H1 (cell line): ENCODE results near the gene ZNF362. TPM values are rescaled to one million over a fixed set of nuclear protein-coding genes. Genes with fewer than 3 reads are reported as not detected.

Experiments used
- EGR1 ChIP-seq: IDR thresholded peaks from 2 replicates; pipeline ENCODE4 v1.6.1; 2011; ENCODE audit warnings: low read depth, low read length, borderline replicate concordance
- PHF8 ChIP-seq: fragments of 200-600 bp; sonication (generic); conservative IDR thresholded peaks from 2 replicates; pipeline ENCODE4 v1.7.1; 2012; ENCODE audit warnings: low read depth, mild to moderate bottlenecking, inconsistent platforms, low read length, moderate library complexity
- SAP30 ChIP-seq: fragments of 300-600 bp; sonication (generic); IDR thresholded peaks from 2 replicates; pipeline ENCODE4 v1.7.1; 2012; ENCODE audit warnings: low read length, moderate library complexity, mild to moderate bottlenecking, inconsistent platforms; ENCODE audit not compliant: insufficient read depth, insufficient replicate concordance
- polyA plus RNA-seq, 7 experiments: library from polyadenylated mRNA; depleted of rRNA in 3 of 7; stranded (reverse) in 5 of 7; unstranded in 2 of 7; fragments of >200 nt in 5 of 7; fragments of 200-250 nt in 2 of 7; gene quantifications; 1 replicate in 5 of 7; 2 replicates in 1 of 7; 4 replicates in 1 of 7; pipeline versions ENCODE4 v1.2.1 to v1.2.3, GENCODE V29; 2011 to 2013; ENCODE audit warnings: missing spikeins in 2 of 7, mixed read lengths in 2 of 7
- total RNA-seq: library from RNA; stranded (reverse); fragmentation: NEBNext Ultra II Directional; extraction: Animal tissue kit (Norgen Biotek cat#: 25700); gene quantifications from 2 replicates; pipeline ENCODE4 v1.2.1, GENCODE V29; 2021

The ZNF362 gene
- total and polyA plus RNA-seq, 2 of the 8 experiments (the other 6 are each of a cell fraction or from before 2014, with no cell fraction given), result 24.2 to 27.8 TPM

DNA sequence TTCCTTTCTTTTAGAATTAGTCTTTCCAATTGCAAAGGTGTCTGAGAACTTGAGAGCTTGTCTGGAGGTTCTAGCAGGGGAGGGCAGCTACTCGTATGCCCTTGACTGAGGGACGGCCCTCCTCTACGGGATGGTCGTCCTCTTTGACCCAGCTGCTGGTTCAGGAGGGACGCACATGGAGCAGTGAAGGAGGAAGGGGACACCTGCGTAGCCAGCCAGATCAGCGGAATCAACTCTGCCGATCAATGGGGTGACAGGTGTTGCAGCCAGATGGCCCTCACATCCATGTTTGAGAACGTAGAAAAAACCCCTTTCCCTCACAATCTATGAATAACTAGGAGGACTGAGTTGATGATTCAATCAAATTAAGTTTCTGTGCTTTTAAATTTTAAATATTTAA is 80.3 kb downstream of the ZNF362 start (continued):
- TF ChIP-seq PHF8 (no peak), EGR1 (no peak), SAP30 (no peak)
